ENCODE data around the gene AUNIP. TPM values are rescaled to one million over a fixed set of nuclear protein-coding genes. Genes with fewer than 3 reads are reported as not detected.

AUNIP gene
- total RNA-seq, 1 donor from 2014 or later: not detected

- DNase-seq: no peak
- H3K4me1 ChIP-seq: peaks cover 24% of the 10 kb centered on the region
- H3K27ac ChIP-seq (replicated peaks): no peak overlapping the region
- TF ChIP-seq CTCF (IDR thresholded peaks at IDR 0.05; ENCODE audit: borderline replicate concordance): no peak
- H3K36me3 ChIP-seq: no peaks in the 10 kb centered on the region
- no peaks in the 10 kb centered on the region for H3K27me3 ChIP-seq (ENCODE audit: low read depth)
- H3K9me3 ChIP-seq (replicated peaks): no peaks in the 10 kb centered on the region
- intact Hi-C loops (cut with micrococcal nuclease): no loop called here
- H3K4me3 ChIP-seq: no peak overlapping the region
Measured at GRCh38 chr1:25862785-25863485, 3.7 kb upstream of the AUNIP start.

- Histone ChIP-seq H3K9me3 (replicated peaks) (no peaks in the 10 kb centered on the region), H3K4me3 (no peak overlapping the region), H3K36me3 (no peaks in the 10 kb centered on the region), H3K4me1 (peaks cover 24% of the 10 kb centered on the region), H3K27ac (replicated peaks) (peak overlapping the region; percentile 33), H3K27me3 (ENCODE audit: low read depth) (no peaks in the 10 kb centered on the region)
- DNase-seq: peak; percentile 31
- intact Hi-C loops (cut with micrococcal nuclease): no loop called here
- TF ChIP-seq CTCF (IDR thresholded peaks at IDR 0.05; ENCODE audit: borderline replicate concordance): no peak
Measured at GRCh38 chr1:25861316-25862286, 2.3 kb upstream of the AUNIP start.

- TF ChIP-seq CTCF (IDR thresholded peaks at IDR 0.05; ENCODE audit: borderline replicate concordance): no peak
Measured at GRCh38 chr1:25858494-25858893, 763 bp downstream of the AUNIP start.

GRCh38 chr1:25856856-25857255 is 2.4 kb downstream of the AUNIP start:
- no peaks in the 10 kb centered on the region for H3K9me3 ChIP-seq (replicated peaks)
- peaks cover 24% of the 10 kb centered on the region for H3K4me1 ChIP-seq
- intact Hi-C loops (cut with micrococcal nuclease): no loop called here
- no peak overlapping the region for H3K27ac ChIP-seq (replicated peaks)
- DNase-seq: no peak
- H3K4me3 ChIP-seq: no peak overlapping the region
- TF ChIP-seq CTCF (IDR thresholded peaks at IDR 0.05; ENCODE audit: borderline replicate concordance): no peak
- H3K36me3 ChIP-seq: no peaks in the 10 kb centered on the region
- no peaks in the 10 kb centered on the region for H3K27me3 ChIP-seq (ENCODE audit: low read depth)

More at GRCh38 chr1:25858494-25858893, 763 bp downstream of the AUNIP start:
- DNase-seq: no peak
- Histone ChIP-seq H3K4me3 (peak overlapping the region; percentile 66), H3K9me3 (replicated peaks) (no peaks in the 10 kb centered on the region), H3K36me3 (no peaks in the 10 kb centered on the region), H3K4me1 (peaks cover 24% of the 10 kb centered on the region), H3K27me3 (ENCODE audit: low read depth) (no peaks in the 10 kb centered on the region), H3K27ac (replicated peaks) (no peak overlapping the region)
- intact Hi-C loops (cut with micrococcal nuclease): no loop called here

- Histone ChIP-seq H3K27me3 (ENCODE audit: low read depth) (no peaks in the 10 kb centered on the region), H3K27ac (replicated peaks) (no peak overlapping the region), H3K9me3 (replicated peaks) (no peaks in the 10 kb centered on the region), H3K4me3 (no peak overlapping the region), H3K4me1 (peaks cover 11% of the 10 kb centered on the region), H3K36me3 (no peaks in the 10 kb centered on the region)
- no peak for TF ChIP-seq CTCF (IDR thresholded peaks at IDR 0.05; ENCODE audit: borderline replicate concordance)
- DNase-seq: no peak
- intact Hi-C loops (cut with micrococcal nuclease): no loop called here
Measured at GRCh38 chr1:25854554-25854953, 4.7 kb downstream of the AUNIP start.
